Nephron progenitor cell (in vitro differentiated cells): ENCODE data around the gene ZNF8.

Experiments
- DNase-seq: peaks from one replicate; pipeline ENCODE4 v3.0.0; 2021
- H3K27ac Mint-ChIP-seq: 2 replicates; pipeline ENCODE4 v1.8.0; 2021; ENCODE audit warnings: mild to moderate bottlenecking, moderate library complexity, mixed read lengths
- H3K27me3 Mint-ChIP-seq: 2 replicates; pipeline ENCODE4 v1.8.0; 2021; ENCODE audit warnings: mild to moderate bottlenecking, low read depth, mixed read lengths; ENCODE audit not compliant: poor library complexity
- H3K36me3 Mint-ChIP-seq: 2 replicates; pipeline ENCODE4 v1.8.0; 2021; ENCODE audit warnings: low read depth, mixed read lengths
- H3K4me1 Mint-ChIP-seq: 2 replicates; pipeline ENCODE4 v1.8.0; 2021; ENCODE audit warnings: mixed read lengths
- H3K4me3 Mint-ChIP-seq: 2 replicates; pipeline ENCODE4 v1.8.0; 2021; ENCODE audit warnings: mild to moderate bottlenecking, moderate library complexity, mixed read lengths
- H3K9me3 Mint-ChIP-seq: 2 replicates; pipeline ENCODE4 v1.8.0; 2021; ENCODE audit warnings: mild to moderate bottlenecking, moderate library complexity, mixed read lengths
- TF ChIP-seq, protein P1 (sequence below): fragments of 200-600 bp; sonication (generic); IDR thresholded peaks from 2 replicates; pipeline ENCODE4 v1.5.0; 2021; ENCODE audit warnings: antibody characterized with exemption

ZNF8 gene

DNA sequence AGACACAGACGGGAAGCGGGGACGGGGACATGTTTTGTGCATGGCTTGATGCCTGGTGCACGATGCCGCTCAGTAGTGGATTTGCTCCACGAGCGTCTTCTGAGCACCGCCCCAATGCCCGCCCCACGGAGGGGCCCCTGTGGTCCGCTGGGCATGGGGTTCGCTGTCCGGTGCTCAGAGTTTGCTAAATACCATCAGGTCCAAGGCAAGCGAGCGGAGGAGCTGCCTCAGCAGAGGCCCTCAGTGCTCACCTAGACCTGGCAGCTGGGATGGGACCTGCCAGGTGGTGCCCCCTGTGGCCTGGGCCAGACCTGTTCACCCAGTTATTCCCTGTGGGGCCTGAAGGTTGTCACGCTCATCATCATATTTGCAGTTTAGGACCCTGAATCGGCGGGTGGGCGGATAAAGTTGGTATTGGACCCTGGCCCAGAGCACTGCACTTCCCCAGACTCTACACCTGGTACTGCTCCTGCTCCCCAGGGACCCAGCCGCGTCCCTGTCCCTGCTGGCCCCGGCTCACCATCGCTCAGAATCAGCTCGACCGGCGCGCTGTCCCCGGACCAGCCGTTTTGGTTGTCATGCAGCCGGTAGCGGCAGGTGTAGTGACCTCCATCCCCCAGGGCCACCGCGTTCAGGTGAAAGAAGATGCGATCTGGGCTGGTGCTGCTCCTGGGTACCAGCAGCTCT lies 72.3 kb downstream of the ZNF8 start:
- peak overlapping the region; percentile 51 for H3K27ac Mint-ChIP-seq
- no peaks in the 10 kb centered on the region for H3K9me3 Mint-ChIP-seq
- H3K4me1 Mint-ChIP-seq = peaks cover 38% of the 10 kb centered on the region
- no peak overlapping the region for H3K4me3 Mint-ChIP-seq
- DNase-seq = no peak
- peaks cover 16% of the 10 kb centered on the region for H3K36me3 Mint-ChIP-seq
- TF ChIP-seq, protein P1, sequence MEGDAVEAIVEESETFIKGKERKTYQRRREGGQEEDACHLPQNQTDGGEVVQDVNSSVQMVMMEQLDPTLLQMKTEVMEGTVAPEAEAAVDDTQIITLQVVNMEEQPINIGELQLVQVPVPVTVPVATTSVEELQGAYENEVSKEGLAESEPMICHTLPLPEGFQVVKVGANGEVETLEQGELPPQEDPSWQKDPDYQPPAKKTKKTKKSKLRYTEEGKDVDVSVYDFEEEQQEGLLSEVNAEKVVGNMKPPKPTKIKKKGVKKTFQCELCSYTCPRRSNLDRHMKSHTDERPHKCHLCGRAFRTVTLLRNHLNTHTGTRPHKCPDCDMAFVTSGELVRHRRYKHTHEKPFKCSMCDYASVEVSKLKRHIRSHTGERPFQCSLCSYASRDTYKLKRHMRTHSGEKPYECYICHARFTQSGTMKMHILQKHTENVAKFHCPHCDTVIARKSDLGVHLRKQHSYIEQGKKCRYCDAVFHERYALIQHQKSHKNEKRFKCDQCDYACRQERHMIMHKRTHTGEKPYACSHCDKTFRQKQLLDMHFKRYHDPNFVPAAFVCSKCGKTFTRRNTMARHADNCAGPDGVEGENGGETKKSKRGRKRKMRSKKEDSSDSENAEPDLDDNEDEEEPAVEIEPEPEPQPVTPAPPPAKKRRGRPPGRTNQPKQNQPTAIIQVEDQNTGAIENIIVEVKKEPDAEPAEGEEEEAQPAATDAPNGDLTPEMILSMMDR = no peak
- H3K27me3 Mint-ChIP-seq = peaks cover 16% of the 10 kb centered on the region

DNA sequence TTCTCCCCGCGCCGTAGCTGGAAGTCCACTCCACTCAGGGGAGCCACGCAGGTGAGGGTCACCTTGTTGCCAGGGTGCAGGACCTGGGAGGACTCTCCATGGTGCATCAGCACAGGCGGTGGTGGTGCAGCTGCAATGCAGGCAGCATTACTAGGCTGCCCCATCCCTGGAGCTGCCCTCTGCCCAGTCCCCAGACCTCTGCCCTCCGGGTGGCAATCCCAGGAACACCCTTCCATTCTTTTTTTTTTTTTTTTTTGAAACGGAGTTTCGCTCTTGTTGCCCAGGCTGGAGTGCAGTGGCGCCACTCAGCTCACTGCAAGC lies 72.8 kb downstream of the ZNF8 start:
- DNase-seq = no peak
- peaks cover 11% of the 10 kb centered on the region for H3K27me3 Mint-ChIP-seq
- H3K4me3 Mint-ChIP-seq = no peak overlapping the region
- peaks cover 38% of the 10 kb centered on the region for H3K4me1 Mint-ChIP-seq
- H3K36me3 Mint-ChIP-seq = peaks cover 16% of the 10 kb centered on the region
- no peak overlapping the region for H3K27ac Mint-ChIP-seq
- H3K9me3 Mint-ChIP-seq = no peaks in the 10 kb centered on the region
- TF ChIP-seq, protein P1 = no peak

DNA sequence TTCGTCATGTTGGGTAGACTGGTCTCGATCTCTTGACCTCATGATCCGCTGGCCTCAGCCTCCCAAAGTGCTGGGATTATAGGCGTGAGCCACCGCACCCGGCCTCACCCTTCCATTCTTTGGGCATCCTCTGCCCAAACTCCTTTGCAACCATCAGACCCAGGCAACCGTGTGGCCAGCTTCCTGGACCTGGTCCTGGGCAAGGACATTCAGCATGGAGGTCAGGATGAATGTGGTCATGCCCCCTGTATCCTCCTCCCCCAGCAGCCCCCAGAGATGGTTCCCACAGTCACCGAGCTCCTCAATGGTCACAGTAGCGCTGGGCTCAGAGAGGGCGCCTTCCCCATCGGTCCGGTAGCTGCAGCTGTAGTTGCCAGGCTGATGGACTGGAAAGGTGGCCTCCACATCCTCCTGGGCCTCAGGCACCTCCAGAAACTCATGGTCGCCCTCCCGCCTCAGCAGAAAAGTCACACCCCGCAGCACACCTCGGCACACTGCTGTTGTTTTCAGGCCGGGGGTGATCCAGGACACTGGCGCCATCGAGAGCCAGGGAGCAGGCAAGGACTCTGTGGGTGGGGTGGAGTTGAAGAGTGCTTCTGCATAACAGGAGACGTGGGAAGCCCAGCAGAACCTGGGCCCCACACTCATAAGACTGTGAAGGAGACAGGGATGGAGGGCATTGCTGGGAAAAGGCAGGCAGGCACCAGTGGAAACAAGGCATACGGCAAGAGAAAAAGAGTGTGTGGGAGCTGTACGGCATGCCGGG lies 73.4 kb downstream of the ZNF8 start:
- DNase-seq = no peak
- TF ChIP-seq, protein P1 = no peak
- Mint-ChIP-seq H3K27me3 (peaks cover 7% of the 10 kb centered on the region), H3K4me3 (no peak overlapping the region), H3K27ac (peak overlapping the region; percentile 6), H3K9me3 (no peaks in the 10 kb centered on the region), H3K4me1 (peaks cover 38% of the 10 kb centered on the region), H3K36me3 (peaks cover 16% of the 10 kb centered on the region)
